ENCODE data around the gene TMEM132C.

The TMEM132C gene

GRCh38 chr12:128662101-128662500, 395.1 kb downstream of the TMEM132C start:
- FAIRE-seq (no peak), DNase-seq (ENCODE audit: insufficient read length) (no peak)
- TF ChIP-seq POLR2AphosphoS5 (IDR thresholded peaks at IDR 0.05; ENCODE audit: low read depth, low read length) (no peak), POLR2A (IDR thresholded peaks at IDR 0.05; ENCODE audit: low read depth, low read length) (no peak), TAF1 (IDR thresholded peaks at IDR 0.05; ENCODE audit: borderline replicate concordance, low read depth, low read length) (no peak)

- TF ChIP-seq POLR2AphosphoS5 (IDR thresholded peaks at IDR 0.05; ENCODE audit: low read depth, low read length): no peak
- TF ChIP-seq POLR2A (IDR thresholded peaks at IDR 0.05; ENCODE audit: low read depth, low read length): no peak
- TF ChIP-seq TAF1 (IDR thresholded peaks at IDR 0.05; ENCODE audit: borderline replicate concordance, low read depth, low read length): no peak
- DNase-seq (ENCODE audit: insufficient read length): no peak
- FAIRE-seq: no peak
These were observed 397.5 kb downstream of the TMEM132C start for GRCh38 chr12:128664501-128664900.

- TF ChIP-seq TAF1 (IDR thresholded peaks at IDR 0.05; ENCODE audit: borderline replicate concordance, low read depth, low read length): no peak
- no peak for TF ChIP-seq POLR2AphosphoS5 (IDR thresholded peaks at IDR 0.05; ENCODE audit: low read depth, low read length)
- TF ChIP-seq POLR2A (IDR thresholded peaks at IDR 0.05; ENCODE audit: low read depth, low read length): no peak
- DNase-seq (ENCODE audit: insufficient read length) (no peak), FAIRE-seq (no peak)
These were observed 400.2 kb downstream of the TMEM132C start for GRCh38 chr12:128667193-128667592.

GRCh38 chr12:128671528-128672042, 404.6 kb downstream of the TMEM132C start:
- TF ChIP-seq POLR2A (IDR thresholded peaks at IDR 0.05; ENCODE audit: low read depth, low read length) (no peak), POLR2AphosphoS5 (IDR thresholded peaks at IDR 0.05; ENCODE audit: low read depth, low read length) (no peak), TAF1 (IDR thresholded peaks at IDR 0.05; ENCODE audit: borderline replicate concordance, low read depth, low read length) (no peak)
- no peak for DNase-seq (ENCODE audit: insufficient read length)
- no peak for FAIRE-seq

GRCh38 chr12:128672428-128672827, 405.5 kb downstream of the TMEM132C start:
- FAIRE-seq: no peak
- TF ChIP-seq POLR2A (IDR thresholded peaks at IDR 0.05; ENCODE audit: low read depth, low read length) (no peak), TAF1 (IDR thresholded peaks at IDR 0.05; ENCODE audit: borderline replicate concordance, low read depth, low read length) (no peak), POLR2AphosphoS5 (IDR thresholded peaks at IDR 0.05; ENCODE audit: low read depth, low read length) (no peak)
- no peak for DNase-seq (ENCODE audit: insufficient read length)

GRCh38 chr12:128672893-128673292, 405.9 kb downstream of the TMEM132C start:
- no peak for FAIRE-seq
- no peak for DNase-seq (ENCODE audit: insufficient read length)
- TF ChIP-seq TAF1 (IDR thresholded peaks at IDR 0.05; ENCODE audit: borderline replicate concordance, low read depth, low read length): no peak
- no peak for TF ChIP-seq POLR2A (IDR thresholded peaks at IDR 0.05; ENCODE audit: low read depth, low read length)
- no peak for TF ChIP-seq POLR2AphosphoS5 (IDR thresholded peaks at IDR 0.05; ENCODE audit: low read depth, low read length)

- DNase-seq (ENCODE audit: insufficient read length) (no peak), FAIRE-seq (no peak)
- TF ChIP-seq TAF1 (IDR thresholded peaks at IDR 0.05; ENCODE audit: borderline replicate concordance, low read depth, low read length) (no peak), POLR2AphosphoS5 (IDR thresholded peaks at IDR 0.05; ENCODE audit: low read depth, low read length) (no peak), POLR2A (IDR thresholded peaks at IDR 0.05; ENCODE audit: low read depth, low read length) (no peak)
These were observed 408.6 kb downstream of the TMEM132C start for GRCh38 chr12:128675576-128675975.

- no peak for DNase-seq (ENCODE audit: insufficient read length)
- no peak for TF ChIP-seq POLR2AphosphoS5 (IDR thresholded peaks at IDR 0.05; ENCODE audit: low read depth, low read length)
- TF ChIP-seq POLR2A (IDR thresholded peaks at IDR 0.05; ENCODE audit: low read depth, low read length): no peak
- TF ChIP-seq TAF1 (IDR thresholded peaks at IDR 0.05; ENCODE audit: borderline replicate concordance, low read depth, low read length): no peak
- FAIRE-seq: no peak
These were observed 413.6 kb downstream of the TMEM132C start for GRCh38 chr12:128680555-128680954.

- DNase-seq (ENCODE audit: insufficient read length) (no peak), FAIRE-seq (no peak)
- TF ChIP-seq POLR2A (IDR thresholded peaks at IDR 0.05; ENCODE audit: low read depth, low read length): no peak
- no peak for TF ChIP-seq POLR2AphosphoS5 (IDR thresholded peaks at IDR 0.05; ENCODE audit: low read depth, low read length)
- TF ChIP-seq TAF1 (IDR thresholded peaks at IDR 0.05; ENCODE audit: borderline replicate concordance, low read depth, low read length): no peak
These were observed 415.7 kb downstream of the TMEM132C start for GRCh38 chr12:128682548-128683275.

- DNase-seq (ENCODE audit: insufficient read length): no peak
- no peak for FAIRE-seq
- no peak for TF ChIP-seq TAF1 (IDR thresholded peaks at IDR 0.05; ENCODE audit: borderline replicate concordance, low read depth, low read length)
- TF ChIP-seq POLR2A (IDR thresholded peaks at IDR 0.05; ENCODE audit: low read depth, low read length): no peak
- TF ChIP-seq POLR2AphosphoS5 (IDR thresholded peaks at IDR 0.05; ENCODE audit: low read depth, low read length): no peak
These were observed 417.4 kb downstream of the TMEM132C start for GRCh38 chr12:128684352-128684751.

GRCh38 chr12:128685903-128686475, 419.0 kb downstream of the TMEM132C start:
- TF ChIP-seq TAF1 (IDR thresholded peaks at IDR 0.05; ENCODE audit: borderline replicate concordance, low read depth, low read length) (no peak), POLR2AphosphoS5 (IDR thresholded peaks at IDR 0.05; ENCODE audit: low read depth, low read length) (no peak), POLR2A (IDR thresholded peaks at IDR 0.05; ENCODE audit: low read depth, low read length) (no peak)
- FAIRE-seq (no peak), DNase-seq (ENCODE audit: insufficient read length) (no peak)

- FAIRE-seq (no peak), DNase-seq (ENCODE audit: insufficient read length) (no peak)
- TF ChIP-seq POLR2A (IDR thresholded peaks at IDR 0.05; ENCODE audit: low read depth, low read length): no peak
- TF ChIP-seq POLR2AphosphoS5 (IDR thresholded peaks at IDR 0.05; ENCODE audit: low read depth, low read length): no peak
- TF ChIP-seq TAF1 (IDR thresholded peaks at IDR 0.05; ENCODE audit: borderline replicate concordance, low read depth, low read length): no peak
These were observed 420.9 kb downstream of the TMEM132C start for GRCh38 chr12:128687851-128688250.
